SK-N-SH treated with all-trans-retinoic acid at 6 μM for 48 hours (cell line): Measurements from ENCODE around the gene ZNF618.

Source experiments
- ATAC-seq: fragments of 200-7000 bp; cut with Tn5 transposase; 3 replicates; pipeline ENCODE4 v1.9.1; 2020; ENCODE audit warnings: mild to moderate bottlenecking, moderate library complexity
- ARNTL ChIP-seq: fragments of 450-650 bp; formaldehyde crosslinking; IDR thresholded peaks from 2 replicates; pipeline ENCODE4 v1.5.0; 2020; ENCODE audit warnings: low read depth, mild to moderate bottlenecking, moderate library complexity, borderline replicate concordance
- CREB5 ChIP-seq: fragments of 250-450 bp; sonication (Bioruptor Pico); IDR thresholded peaks from 2 replicates; pipeline ENCODE4 v1.5.1; 2020; ENCODE audit warnings: low read depth, mild to moderate bottlenecking, moderate library complexity
- ESRRG ChIP-seq: fragments of 250-450 bp; sonication (Bioruptor Pico); IDR thresholded peaks from 2 replicates; pipeline ENCODE4 v1.6.1; 2021; ENCODE audit warnings: mild to moderate bottlenecking
- GLIS3 ChIP-seq: fragments of 250-450 bp; sonication (Bioruptor Pico); IDR thresholded peaks from 2 replicates; pipeline ENCODE4 v1.5.0; 2020; ENCODE audit warnings: mild to moderate bottlenecking, moderate library complexity
- ISL1 ChIP-seq: fragments of 250-450 bp; sonication (Bioruptor Pico); IDR thresholded peaks from 2 replicates; pipeline ENCODE4 v2.1.2; 2022; ENCODE audit warnings: mild to moderate bottlenecking, moderate library complexity
- PATZ1 ChIP-seq: fragments of 250-450 bp; sonication (Bioruptor Pico); IDR thresholded peaks from 2 replicates; pipeline ENCODE4 v1.8.0; 2020; ENCODE audit warnings: mild to moderate bottlenecking, moderate library complexity, borderline replicate concordance
- POU6F1 ChIP-seq: fragments of 250-450 bp; sonication (Bioruptor Pico); IDR thresholded peaks from 2 replicates; pipeline ENCODE4 v1.8.0; 2021; ENCODE audit warnings: low read depth, mild to moderate bottlenecking, moderate library complexity, borderline replicate concordance
- PPARA ChIP-seq: fragments of 250-450 bp; sonication (Bioruptor Pico); IDR thresholded peaks from 2 replicates; pipeline ENCODE4 v1.5.0; 2020; ENCODE audit warnings: mild to moderate bottlenecking, borderline replicate concordance
- SNAI2 ChIP-seq: fragments of 250-450 bp; sonication (Bioruptor Pico); IDR thresholded peaks from 2 replicates; pipeline ENCODE4 v1.5.0; 2020; ENCODE audit warnings: mild to moderate bottlenecking, moderate library complexity
- TCF4 ChIP-seq: fragments of 250-450 bp; sonication (Bioruptor Pico); IDR thresholded peaks from 2 replicates; pipeline ENCODE4 v1.8.0; 2021; ENCODE audit warnings: mild to moderate bottlenecking, moderate library complexity, borderline replicate concordance
- TOX ChIP-seq: fragments of 250-450 bp; sonication (Bioruptor Pico); IDR thresholded peaks from 2 replicates; pipeline ENCODE4 v1.8.0; 2021; ENCODE audit warnings: mild to moderate bottlenecking, moderate library complexity, borderline replicate concordance
- TSHZ2 ChIP-seq: fragments of 250-450 bp; sonication (Bioruptor Pico); IDR thresholded peaks from 2 replicates; pipeline ENCODE4 v1.5.0; 2020; ENCODE audit warnings: mild to moderate bottlenecking, moderate library complexity
- ZC3H10 ChIP-seq: fragments of 250-450 bp; sonication (Bioruptor Pico); IDR thresholded peaks from 2 replicates; pipeline ENCODE4 v1.5.1; 2021; ENCODE audit warnings: mild to moderate bottlenecking, moderate library complexity
- ZFP3 ChIP-seq: fragments of 250-450 bp; sonication (Bioruptor Pico); IDR thresholded peaks from 2 replicates; pipeline ENCODE4 v1.5.0; 2020; ENCODE audit warnings: mild to moderate bottlenecking, moderate library complexity
- ZNF565 ChIP-seq: fragments of 450-650 bp; formaldehyde crosslinking; conservative IDR thresholded peaks from 2 replicates; pipeline ENCODE4 v1.5.0; 2020; ENCODE audit warnings: low read depth, mild to moderate bottlenecking, moderate library complexity
- ZNF70 ChIP-seq: fragments of 450-650 bp; formaldehyde crosslinking; IDR thresholded peaks from 2 replicates; pipeline ENCODE4 v1.5.0; 2020; ENCODE audit warnings: mild to moderate bottlenecking, moderate library complexity
- ZNF8 ChIP-seq: fragments of 450-650 bp; formaldehyde crosslinking; IDR thresholded peaks from 2 replicates; pipeline ENCODE4 v1.5.0; 2020; ENCODE audit warnings: mild to moderate bottlenecking, moderate library complexity

The ZNF618 gene

GRCh38 chr9:114050226-114050568 lies 174.1 kb downstream of the ZNF618 start (continued):
- TF ChIP-seq PATZ1 (CRISPR knock-in tag): no peak

- no peak for TF ChIP-seq SNAI2 (CRISPR knock-in tag)
- TF ChIP-seq ZNF70 (CRISPR knock-in tag): no peak
- TF ChIP-seq GLIS3 (CRISPR knock-in tag): no peak
- no peak for TF ChIP-seq TSHZ2 (CRISPR knock-in tag)
- ATAC-seq: no peak
Measured at GRCh38 chr9:114050646-114051045, 174.5 kb downstream of the ZNF618 start.

- ATAC-seq: no peak
- TF ChIP-seq ZFP3 (CRISPR knock-in tag) (no peak), ZNF8 (CRISPR knock-in tag) (no peak), PPARA (CRISPR knock-in tag) (no peak), TSHZ2 (CRISPR knock-in tag) (no peak), GLIS3 (CRISPR knock-in tag) (no peak), SNAI2 (CRISPR knock-in tag) (no peak), TOX (CRISPR knock-in tag) (no peak), ZC3H10 (CRISPR knock-in tag) (no peak), POU6F1 (CRISPR knock-in tag) (no peak)
Measured at GRCh38 chr9:114051281-114051680, 175.2 kb downstream of the ZNF618 start.

- no peak for TF ChIP-seq ZNF8 (CRISPR knock-in tag)
- TF ChIP-seq ESRRG: no peak
- TF ChIP-seq PATZ1 (CRISPR knock-in tag): no peak
- TF ChIP-seq CREB5 (CRISPR knock-in tag): no peak
- no peak for TF ChIP-seq TCF4
- no peak for TF ChIP-seq TSHZ2 (CRISPR knock-in tag)
- TF ChIP-seq ZNF70 (CRISPR knock-in tag): no peak
- TF ChIP-seq PPARA (CRISPR knock-in tag): no peak
- TF ChIP-seq ARNTL (CRISPR knock-in tag): no peak
- no peak for TF ChIP-seq ZNF565 (CRISPR knock-in tag)
- TF ChIP-seq ZC3H10 (CRISPR knock-in tag): no peak
- TF ChIP-seq POU6F1 (CRISPR knock-in tag): no peak
- TF ChIP-seq ISL1: no peak
Measured at GRCh38 chr9:114051706-114052105, 175.6 kb downstream of the ZNF618 start.

More at GRCh38 chr9:114051706-114052105, 175.6 kb downstream of the ZNF618 start:
- no peak for ATAC-seq
